Urothelium cell line (cell line): ENCODE data around the gene MRTFB.

ENCODE experiments used
- DNase-seq: peaks from one replicate; pipeline ENCODE4 v3.0.0; 2011; ENCODE audit warnings: low spot score, mixed read lengths
- FAIRE-seq: peaks from 2 replicates; lab custom pipeline; 2011; peaks lifted over from hg19 to GRCh38; lab: Jason Lieb, UNC

MRTFB gene

DNA sequence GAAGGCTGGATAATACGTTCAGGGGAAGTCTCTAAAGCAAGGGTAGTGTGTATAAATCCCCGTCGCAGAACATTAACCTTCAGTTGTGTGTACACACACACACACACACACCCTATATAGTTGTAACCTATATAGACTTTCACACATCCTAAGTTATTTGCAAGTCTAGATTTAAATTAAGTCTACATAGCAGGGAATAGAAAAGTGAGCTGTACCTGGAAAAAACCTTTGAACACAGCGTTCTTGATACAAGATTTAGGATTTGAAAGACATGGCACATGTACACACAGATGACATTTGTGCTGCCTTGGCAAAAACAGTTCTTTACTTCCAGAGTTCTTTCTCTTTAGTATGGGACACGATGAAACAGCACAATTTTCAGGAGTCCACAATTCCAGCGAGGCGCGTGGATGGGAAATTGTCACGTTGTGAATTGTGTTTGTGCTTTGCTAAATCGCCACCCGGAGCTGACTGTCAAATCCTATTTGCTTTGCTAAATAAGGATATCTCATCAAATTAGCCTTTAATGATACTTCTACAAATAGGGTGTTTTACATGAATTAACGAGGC lies 233.9 kb downstream of the MRTFB start:
- FAIRE-seq (no peak), DNase-seq (no peak)

DNA sequence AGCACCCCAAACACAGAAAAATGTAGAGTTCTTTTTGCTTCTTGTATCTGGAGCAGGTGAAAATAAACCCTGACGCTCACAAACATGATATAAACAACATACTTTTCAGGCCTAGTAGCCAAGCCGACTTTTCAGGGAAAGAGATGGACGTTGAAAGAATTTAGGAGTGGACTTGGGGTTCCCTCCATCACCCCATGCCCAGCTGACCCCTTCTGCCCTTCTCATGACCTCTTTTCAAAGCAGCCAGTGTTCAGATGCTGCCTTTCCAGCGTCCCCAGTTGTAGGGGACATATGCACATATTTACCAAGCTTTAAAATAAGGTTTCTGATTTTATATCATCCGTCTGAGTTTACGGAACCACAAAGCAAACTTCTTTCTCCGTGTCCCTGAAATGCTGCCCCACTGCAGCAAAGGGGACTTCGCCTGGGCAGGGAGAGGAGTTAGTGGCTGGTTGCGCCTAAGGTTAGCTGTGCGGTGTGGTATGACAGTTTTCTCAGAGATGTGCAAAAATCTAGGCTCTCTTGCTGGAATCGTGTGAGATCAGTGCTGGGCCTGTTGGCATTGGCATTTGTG lies 235.5 kb downstream of the MRTFB start:
- DNase-seq (no peak), FAIRE-seq (no peak)

- DNase-seq: no peak
- FAIRE-seq: no peak
These were observed 236.0 kb downstream of the MRTFB start for GRCh38 chr16:14307059-14307526.

GRCh38 chr16:14307527-14308367 lies 236.6 kb downstream of the MRTFB start:
- DNase-seq: no peak
- FAIRE-seq: no peak

DNA sequence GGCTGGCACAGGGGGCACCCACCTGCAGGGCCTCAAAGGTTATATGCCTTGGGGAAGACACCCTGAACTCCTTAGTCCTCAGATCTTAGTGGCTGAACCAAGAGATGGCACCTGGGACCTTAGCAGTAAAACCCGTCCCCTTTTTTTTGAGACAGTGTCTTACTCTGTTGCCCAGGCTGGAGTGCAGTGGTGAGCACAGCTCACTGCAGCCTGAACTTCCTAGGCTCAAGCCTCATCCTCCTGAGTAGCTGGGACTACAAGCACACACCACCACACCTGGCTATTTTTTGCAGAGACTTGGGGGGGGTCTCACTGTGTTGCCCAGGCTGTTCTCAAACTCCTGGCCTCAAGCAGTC lies 237.2 kb downstream of the MRTFB start:
- FAIRE-seq (no peak), DNase-seq (no peak)

- FAIRE-seq (no peak), DNase-seq (no peak)
These were observed 238.1 kb downstream of the MRTFB start for GRCh38 chr16:14309001-14309886.

DNA sequence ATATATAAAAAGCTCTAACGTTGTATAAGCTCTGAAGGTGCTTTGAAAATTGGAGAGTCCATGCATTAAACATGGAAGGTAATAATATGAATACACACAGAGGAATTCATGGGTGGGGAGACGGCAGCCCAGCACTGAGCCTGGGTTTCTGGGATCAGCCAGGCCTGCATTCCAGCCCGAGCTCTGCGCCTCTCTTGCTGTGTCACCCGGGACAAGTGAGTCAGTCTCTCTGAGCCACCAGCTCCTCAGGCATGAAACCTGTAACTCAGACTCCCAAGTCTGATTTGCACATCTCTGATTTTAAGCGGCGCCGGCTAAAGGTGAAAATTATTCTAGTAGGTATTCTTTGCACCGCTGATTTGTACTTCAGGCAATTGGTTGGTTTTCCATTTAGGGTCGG lies 238.8 kb downstream of the MRTFB start:
- DNase-seq (peak; percentile 67), FAIRE-seq (no peak)

- FAIRE-seq: no peak
- DNase-seq: no peak
These were observed 239.4 kb downstream of the MRTFB start for GRCh38 chr16:14310519-14310991.

DNA sequence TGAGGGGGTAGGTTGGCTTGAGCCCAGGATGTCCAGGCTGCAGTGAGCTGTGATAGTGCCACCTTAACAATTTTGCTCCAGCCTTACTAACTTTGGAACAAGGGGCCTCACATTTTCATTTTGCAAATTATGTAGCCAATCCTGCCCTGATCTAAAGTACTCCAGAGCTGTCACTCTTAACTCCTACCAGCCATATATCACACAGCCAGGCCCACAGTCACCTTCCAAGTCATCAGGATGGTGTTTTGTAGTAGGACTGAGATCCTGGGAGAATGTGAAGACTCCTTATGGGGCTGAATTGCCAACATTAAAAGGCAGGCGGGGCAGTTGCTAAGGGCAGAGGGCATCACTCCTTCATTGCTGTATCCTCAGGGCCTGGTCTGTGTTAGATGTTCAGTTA lies 243.0 kb downstream of the MRTFB start:
- FAIRE-seq (no peak), DNase-seq (no peak)

DNA sequence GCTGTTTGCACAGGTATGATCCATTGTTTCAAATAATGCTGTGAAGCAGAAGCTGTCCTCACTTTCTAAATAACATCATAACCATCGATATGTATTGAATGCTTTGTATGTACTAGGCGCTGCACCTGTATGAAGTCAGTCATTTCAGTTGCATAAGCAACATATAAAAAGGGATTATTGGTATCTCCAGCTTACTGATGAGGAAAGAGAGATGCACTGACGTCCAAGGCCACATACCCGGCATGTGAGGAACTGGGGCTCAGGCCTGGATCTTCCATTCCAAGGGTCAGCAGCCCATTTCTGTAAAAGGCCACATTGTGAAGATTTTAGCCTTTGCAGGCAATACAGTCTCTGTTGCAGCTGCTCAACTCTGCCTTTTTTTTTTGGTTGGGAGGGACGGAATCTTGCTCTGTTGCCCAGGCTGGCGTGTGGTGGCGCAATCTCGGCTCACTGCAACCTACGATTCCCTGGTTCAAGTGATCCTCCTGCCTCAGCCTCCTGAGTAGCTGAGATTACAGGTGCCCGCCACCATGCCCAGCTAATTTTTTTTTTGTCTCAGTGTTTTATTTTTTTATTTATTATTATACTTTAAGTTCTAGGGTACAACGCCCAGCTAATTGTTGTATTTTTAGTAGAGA lies 244.7 kb downstream of the MRTFB start:
- FAIRE-seq: no peak
- DNase-seq: no peak
